ENCODE results near the gene CDKAL1.
"Not testable (repeated sequence)": the region's sequence is repeated elsewhere in the genome, so short reads cannot be mapped to it uniquely, and the experiment has no call there.

Gene CDKAL1

DNA sequence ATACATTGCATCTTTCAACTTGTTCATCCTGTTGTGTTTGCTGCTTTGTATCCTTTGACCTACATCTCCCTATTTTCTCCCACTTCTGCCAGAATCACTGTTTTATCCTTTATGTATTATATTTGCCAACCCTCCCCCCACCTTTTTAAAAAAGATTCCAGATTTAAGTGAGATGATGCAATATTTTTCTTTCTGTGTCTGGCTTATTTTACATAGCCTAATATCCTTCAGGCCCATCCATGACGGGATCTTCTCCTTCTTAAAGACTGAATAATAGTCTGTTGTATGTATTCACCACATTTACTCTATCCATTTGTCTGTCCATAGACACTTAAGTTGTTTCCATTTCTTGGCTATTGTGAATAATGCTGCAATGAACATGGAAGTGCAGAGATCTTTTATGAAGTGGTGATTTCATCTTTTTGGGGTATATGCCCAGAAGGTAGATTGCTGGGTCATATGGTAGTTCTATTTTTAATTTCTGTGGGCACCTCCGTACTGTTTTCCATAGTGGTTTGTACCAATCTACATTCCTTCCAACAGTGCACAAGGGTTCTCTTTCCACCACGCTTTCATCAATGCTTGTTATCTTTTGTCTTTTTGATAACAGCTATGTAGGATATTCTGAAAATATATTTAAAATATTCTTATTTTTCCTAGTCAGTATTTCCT is 181.0 kb downstream of the CDKAL1 start:
- DNase-seq, result no peak

- no peak for DNase-seq
Measured at GRCh38 chr6:20716865-20717264, 182.6 kb downstream of the CDKAL1 start.

GRCh38 chr6:20717743-20718142 is 183.5 kb downstream of the CDKAL1 start:
- DNase-seq, result no peak

GRCh38 chr6:20718705-20719653 is 184.7 kb downstream of the CDKAL1 start:
- no peak for DNase-seq

DNA sequence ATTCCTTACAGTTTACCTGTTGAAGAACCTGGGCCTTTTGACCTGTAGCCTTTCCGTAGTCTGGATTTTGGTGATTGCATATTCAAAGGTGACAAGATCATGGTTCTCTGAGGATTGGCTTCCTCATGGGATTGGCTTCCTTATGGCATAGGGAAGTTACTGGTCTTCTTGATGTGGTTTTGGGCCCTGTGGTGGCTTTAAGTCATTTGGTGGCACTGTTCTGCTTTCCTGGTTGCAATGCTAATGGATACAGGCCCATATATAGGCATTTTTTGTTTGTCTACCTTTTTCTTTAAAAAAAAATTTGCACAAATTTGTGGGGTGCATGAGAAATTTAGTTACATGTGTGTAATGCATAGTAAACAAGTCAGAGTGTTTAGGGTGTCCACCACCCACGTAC is 185.7 kb downstream of the CDKAL1 start:
- no peak for DNase-seq

GRCh38 chr6:20721121-20721520 is 186.9 kb downstream of the CDKAL1 start:
- not testable (repeated sequence) for DNase-seq

- no peak for DNase-seq
Measured at GRCh38 chr6:20722455-20722854, 188.2 kb downstream of the CDKAL1 start.

DNA sequence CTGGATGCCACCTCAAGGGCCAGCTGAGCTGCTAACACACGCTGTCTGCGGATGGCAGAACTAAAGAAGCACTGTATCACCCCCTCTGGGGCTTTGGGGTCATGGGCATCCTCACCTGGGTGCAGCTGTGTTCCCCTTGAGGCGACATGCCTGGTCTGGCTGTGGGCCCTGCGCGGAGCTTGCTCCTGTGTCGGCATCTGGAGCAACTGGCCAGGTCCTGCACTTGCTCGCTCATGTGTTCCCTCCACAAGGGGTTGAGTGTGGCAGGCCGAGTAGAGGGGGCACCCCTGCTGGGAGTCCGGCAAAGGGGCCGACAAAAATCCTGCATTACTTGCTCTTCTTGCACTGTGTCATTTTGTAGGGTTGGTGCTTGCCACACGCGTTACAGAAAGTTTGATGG is 189.0 kb downstream of the CDKAL1 start:
- no peak for DNase-seq

GRCh38 chr6:20724443-20725190 is 190.4 kb downstream of the CDKAL1 start:
- DNase-seq, result no peak

- not testable (repeated sequence) for DNase-seq
Measured at GRCh38 chr6:20725235-20725634, 191.0 kb downstream of the CDKAL1 start.

DNA sequence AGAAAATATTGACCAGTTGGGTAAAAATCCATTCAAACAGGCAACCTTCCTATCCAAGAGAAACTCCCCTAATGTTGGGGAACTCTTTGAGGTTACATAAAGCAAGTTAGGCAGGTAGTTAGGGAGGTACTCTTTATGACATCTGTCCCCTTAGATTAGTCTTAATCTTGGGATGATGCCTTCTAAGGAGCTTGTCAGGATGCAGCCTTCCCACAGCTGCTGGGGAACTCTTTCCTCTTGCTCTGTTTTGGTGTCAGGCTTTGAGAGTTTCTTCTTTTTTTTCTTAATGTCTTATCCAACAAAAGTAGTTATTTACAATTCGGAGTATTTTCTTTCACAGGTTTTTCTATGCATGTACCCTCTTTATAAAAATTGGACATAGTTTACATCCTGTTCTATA is 194.8 kb downstream of the CDKAL1 start:
- DNase-seq, result no peak

DNA sequence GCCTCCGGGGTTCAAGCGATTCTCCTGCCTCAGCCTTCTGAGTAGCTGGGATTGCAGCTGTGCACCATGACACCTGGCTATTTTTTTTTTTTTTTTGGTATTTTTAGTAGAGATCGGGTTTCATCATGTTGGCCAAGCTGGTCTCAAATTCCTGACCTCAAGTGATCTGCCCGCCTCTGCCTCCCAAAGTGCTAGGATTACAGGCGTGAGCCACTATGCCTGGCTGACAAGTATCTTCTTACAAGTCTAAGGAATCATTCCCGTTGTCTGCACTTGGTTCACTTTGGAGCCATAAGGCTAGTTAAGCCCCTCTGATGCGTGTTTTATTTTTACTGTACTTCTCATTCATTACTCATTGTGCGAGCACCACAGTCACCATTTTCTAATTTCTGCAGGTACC is 198.1 kb downstream of the CDKAL1 start:
- DNase-seq, result not testable (repeated sequence)

DNA sequence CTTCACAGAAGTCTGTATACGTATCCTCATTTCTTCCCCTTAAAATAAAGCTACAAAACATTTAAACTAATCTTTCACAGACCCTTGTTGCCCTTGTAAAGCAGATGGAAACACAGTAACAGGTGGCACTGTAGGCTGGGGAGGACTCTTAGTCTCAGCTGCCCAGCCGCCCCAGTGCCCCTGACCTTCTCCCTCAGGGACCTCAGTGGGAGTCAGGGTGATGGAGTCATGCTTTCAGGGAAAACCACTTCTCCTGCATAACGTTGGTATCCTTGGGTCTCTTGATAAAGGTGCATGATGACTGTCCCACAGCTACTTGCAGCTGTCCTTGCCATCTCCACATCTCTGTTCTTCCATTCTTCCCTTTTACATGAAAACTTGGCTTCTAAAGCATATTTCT is 198.6 kb downstream of the CDKAL1 start:
- DNase-seq, result no peak

DNA sequence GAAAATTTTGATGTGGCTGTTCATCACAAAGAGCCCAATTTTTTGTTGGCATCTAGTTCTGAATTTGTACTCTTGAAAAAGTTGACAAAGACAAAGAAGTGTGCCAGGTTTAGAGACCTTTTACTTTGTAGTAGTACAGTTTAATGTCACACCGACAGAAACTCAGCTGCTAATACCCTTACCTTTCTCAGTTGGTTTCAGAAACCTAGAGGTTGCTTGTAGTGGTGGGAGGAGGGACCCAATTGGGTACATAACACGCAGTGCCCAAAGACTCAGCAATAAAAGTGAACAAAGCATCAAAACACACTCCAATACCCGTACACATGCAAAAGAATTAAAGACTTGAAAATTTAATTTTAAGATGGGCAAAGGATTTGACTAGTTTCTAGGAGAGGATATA is 203.7 kb downstream of the CDKAL1 start:
- DNase-seq, result no peak

GRCh38 chr6:20740088-20740487 is 205.8 kb downstream of the CDKAL1 start:
- DNase-seq, result no peak

GRCh38 chr6:20740727-20741126 is 206.5 kb downstream of the CDKAL1 start:
- DNase-seq, result no peak

DNA sequence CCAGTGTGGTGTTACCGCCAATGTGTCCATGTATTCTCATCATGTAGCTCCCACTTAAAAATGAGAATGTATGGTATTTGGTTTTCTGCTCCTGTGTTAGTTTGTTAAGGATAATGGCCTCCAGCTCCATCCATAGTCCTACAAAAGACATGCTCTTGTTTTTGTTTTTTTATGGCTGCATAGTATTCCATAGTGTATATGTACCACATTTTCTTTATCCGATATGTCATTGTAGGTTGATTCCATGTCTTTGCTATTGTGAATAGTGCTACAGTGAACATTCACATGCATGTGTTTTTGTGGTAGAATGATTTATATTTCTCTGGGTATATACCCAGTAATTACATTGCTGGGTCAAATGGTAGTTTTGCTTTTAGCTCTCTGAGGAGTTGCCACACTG is 207.2 kb downstream of the CDKAL1 start:
- no peak for DNase-seq

- DNase-seq, result no peak
Measured at GRCh38 chr6:20744911-20745557, 210.8 kb downstream of the CDKAL1 start.

GRCh38 chr6:20746024-20746423 is 211.8 kb downstream of the CDKAL1 start:
- DNase-seq, result no peak

GRCh38 chr6:20746805-20747558 is 212.7 kb downstream of the CDKAL1 start:
- no peak for DNase-seq

- no peak for DNase-seq
Measured at GRCh38 chr6:20747991-20748390, 213.7 kb downstream of the CDKAL1 start.

DNA sequence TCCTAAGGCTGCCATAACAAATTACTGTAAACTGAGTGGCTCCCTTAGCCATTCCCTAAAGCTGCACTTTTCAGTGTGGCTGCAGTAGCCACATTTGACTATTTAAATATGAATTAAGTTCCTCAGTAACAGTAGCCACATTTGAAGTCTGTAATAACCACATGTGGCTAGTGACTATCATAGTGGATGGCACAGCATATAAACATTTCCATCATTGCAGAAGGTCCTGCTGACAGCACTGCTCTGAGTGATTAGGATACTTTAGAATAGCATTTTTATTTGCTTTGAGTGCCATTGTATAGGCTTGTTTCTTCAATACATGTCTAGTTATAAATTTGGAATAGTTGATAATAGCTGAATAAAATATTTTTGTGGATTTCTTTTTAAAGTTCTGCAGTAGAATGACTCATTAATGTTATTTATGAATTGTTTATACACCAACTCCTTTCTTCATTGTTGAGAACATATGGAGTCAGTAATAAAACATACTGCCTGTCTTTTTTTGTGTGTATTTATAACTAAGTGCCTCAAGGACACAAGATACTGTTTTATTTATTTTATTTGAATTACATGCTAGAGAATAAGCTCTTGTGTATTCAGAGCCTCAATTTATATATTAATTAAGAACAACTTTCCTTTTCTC is 217.2 kb downstream of the CDKAL1 start:
- DNase-seq, result no peak

All from activated gamma-delta T cell (primary cell).